A549 (cell line): ENCODE measurements around the gene PCDHGA12. TPM values are rescaled to one million over a fixed set of nuclear protein-coding genes. Genes with fewer than 3 reads are reported as not detected.

Experiments used
- ATAC-seq, 2 experiments: fragments of 200-7000 bp in 1 of 2; fragments of >200 bp in 1 of 2; cut with Nextera tagmentation in 1 of 2; cut with Tn5 transposase in 1 of 2; 3 replicates each; pipeline versions ENCODE4 v1.8.0 to v1.9.1; 2018 to 2020; ENCODE audit warnings: mild to moderate bottlenecking in 1 of 2, moderate library complexity in 1 of 2
- CTCF ChIA-PET: fragments of 300-600 bp; sonication (Branson Sonifier 250); formaldehyde crosslinking; extraction: SDS; loops from one replicate; lab custom pipeline; 2021; ENCODE audit warnings: antibody characterized with exemption, inconsistent platforms; lab: Yijun Ruan, JAX
- POLR2A ChIA-PET: fragments of 350-600 bp; formaldehyde crosslinking; extraction: SDS; loops from one replicate; lab custom pipeline; 2021; ENCODE audit warnings: antibody characterized with exemption, inconsistent platforms; lab: Yijun Ruan, JAX
- DNase-seq, 2 experiments: peaks; one replicate each; pipeline versions ENCODE4 v3.0.0 to v3.0.0-alpha.2; 2011 to 2016; ENCODE audit warnings: low read depth in 1 of 2, low spot score in 1 of 2
- FAIRE-seq: peaks from 2 replicates; lab custom pipeline; 2011; peaks lifted over from hg19 to GRCh38; lab: Jason Lieb, UNC
- H3K27ac ChIP-seq, 2 experiments: fragments of >200 bp; sonication (Bioruptor Twin); formaldehyde crosslinking; 3 replicates each; pipeline ENCODE4 v1.5.1; 2016 to 2017
- H3K4me1 ChIP-seq: fragments of >200 bp; sonication (Bioruptor Twin); formaldehyde crosslinking; 3 replicates; pipeline ENCODE4 v1.6.1; 2016
- H3K4me2 ChIP-seq: fragments of >200 bp; sonication (Bioruptor Twin); formaldehyde crosslinking; 3 replicates; pipeline ENCODE4 v1.6.1; 2016
- H3K4me3 ChIP-seq: fragments of >200 bp; sonication (Bioruptor Twin); formaldehyde crosslinking; 3 replicates; pipeline ENCODE4 v1.5.1; 2016
- H3K9me3 ChIP-seq: fragments of >200 bp; sonication (Bioruptor Twin); formaldehyde crosslinking; 3 replicates; pipeline ENCODE4 v1.6.1; 2016
- BCL3 ChIP-seq: fragments of >200 bp; sonication (Bioruptor Twin); formaldehyde crosslinking; IDR thresholded peaks from 3 replicates; pipeline ENCODE4 v1.6.1; 2016
- CHD4 ChIP-seq: fragments of 200-600 bp; sonication (generic); IDR thresholded peaks from 2 replicates; pipeline ENCODE4 v1.6.1; 2016; ENCODE audit warnings: antibody characterized with exemption, mild to moderate bottlenecking, borderline replicate concordance
- EHF ChIP-seq: fragments of 250-450 bp; sonication (Bioruptor Pico); IDR thresholded peaks from 2 replicates; pipeline ENCODE4 v1.5.0; 2020; ENCODE audit warnings: mild to moderate bottlenecking
- ELK1 ChIP-seq: fragments of 150-350 bp; IDR thresholded peaks from 2 replicates; pipeline ENCODE4 v1.6.1; 2014; ENCODE audit warnings: low read depth, mild to moderate bottlenecking, low read length
- FOSL2 ChIP-seq, 2 experiments: fragments of 450-650 bp in 1 of 2; fragments of >200 bp in 1 of 2; sonication (Bioruptor Twin) in 1 of 2; formaldehyde crosslinking; IDR thresholded peaks; 2 replicates each; pipeline versions ENCODE4 v1.5.0 to v1.6.1; 2016 to 2020; ENCODE audit warnings: mild to moderate bottlenecking in 1 of 2, moderate library complexity in 1 of 2
- HDAC2 ChIP-seq: fragments of 200-600 bp; sonication (generic); IDR thresholded peaks from 2 replicates; pipeline ENCODE4 v1.6.1; 2016
- HEYL ChIP-seq: fragments of 250-450 bp; sonication (Bioruptor Pico); IDR thresholded peaks from 2 replicates; pipeline ENCODE4 v1.8.0; 2021; ENCODE audit warnings: mild to moderate bottlenecking, moderate library complexity
- JUNB ChIP-seq: fragments of >200 bp; sonication (Bioruptor Twin); formaldehyde crosslinking; IDR thresholded peaks from 2 replicates; pipeline ENCODE4 v1.6.1; 2016
- MAFK ChIP-seq: fragments of 450-650 bp; IDR thresholded peaks from 2 replicates; pipeline ENCODE4 v1.6.1; 2014; ENCODE audit not compliant: partially characterized antibody
- NR3C1 ChIP-seq: fragments of >200 bp; sonication (Bioruptor Twin); formaldehyde crosslinking; IDR thresholded peaks from 3 replicates; pipeline ENCODE4 v1.6.1; 2017
- PBX3 ChIP-seq: IDR thresholded peaks from 2 replicates; pipeline ENCODE4 v1.6.1; 2012
- RCOR1 ChIP-seq: fragments of 150-350 bp; IDR thresholded peaks from 2 replicates; pipeline ENCODE4 v1.6.1; 2014; ENCODE audit warnings: antibody characterized with exemption, low read length, low read depth
- SMC3 ChIP-seq: fragments of >200 bp; sonication (Bioruptor Twin); formaldehyde crosslinking; IDR thresholded peaks from 3 replicates; pipeline ENCODE4 v1.6.1; 2018; ENCODE audit warnings: inconsistent platforms
- WGBS: methylation state at CpG from one replicate; pipeline ENCODE4 v1.1.6; 2017; ENCODE audit errors: missing lambda C conversion rate; 5-methylcytosine and 5-hydroxymethylcytosine counted together
- polyA plus RNA-seq, 4 experiments: library from polyadenylated mRNA; depleted of rRNA in 3 of 4; stranded (reverse); fragments of >200 nt; fragmentation: RNase III in 1 of 4; extraction: RNeasy Plus Mini Kit Qiagen cat#74134 plus additional on column Dnase treatment in 1 of 4; gene quantifications; 2 replicates in 3 of 4; 3 replicates in 1 of 4; pipeline ENCODE4 v1.2.3, GENCODE V29; 2011 to 2017
- TF ChIP-seq, protein P1 (sequence below): fragments of 250-450 bp; sonication (Bioruptor Pico); IDR thresholded peaks from 2 replicates; pipeline ENCODE4 v1.5.0; 2021; ENCODE audit warnings: mild to moderate bottlenecking, moderate library complexity, borderline replicate concordance
- TF ChIP-seq, protein P2 (sequence below): fragments of 450-650 bp; IDR thresholded peaks from 2 replicates; pipeline ENCODE4 v1.6.1; 2014; ENCODE audit warnings: antibody characterized with exemption
- TF ChIP-seq, protein P3 (sequence below): fragments of 250-450 bp; sonication (Bioruptor Pico); IDR thresholded peaks from 2 replicates; pipeline ENCODE4 v1.5.0; 2020; ENCODE audit warnings: low read depth, mild to moderate bottlenecking, moderate library complexity
- TF ChIP-seq, protein P4 (sequence below): IDR thresholded peaks from 2 replicates; pipeline ENCODE4 v1.6.1; 2012

The PCDHGA12 gene
- polyA plus RNA-seq, 2 of the 4 experiments (the other 2 are of a cell fraction), result 0.03 to 0.05 TPM

DNA sequence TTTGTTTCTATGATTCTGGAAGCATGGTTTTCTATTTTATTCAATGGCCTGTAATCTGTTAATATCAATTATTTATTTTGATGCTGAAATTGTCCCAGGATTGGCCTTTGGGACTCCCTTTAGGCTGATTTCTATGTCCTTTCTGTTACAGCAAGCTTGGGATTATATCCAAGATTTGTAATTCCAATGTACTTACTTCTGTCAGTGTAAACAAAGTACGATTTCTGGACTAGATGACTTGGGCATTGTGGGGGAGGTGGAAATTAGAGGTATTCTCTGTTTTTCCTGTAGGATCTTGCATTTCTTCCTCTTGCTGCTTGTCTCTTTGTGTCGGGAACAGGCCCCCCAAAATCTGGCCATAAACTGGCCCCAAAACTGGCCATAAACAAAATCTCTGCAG, 3.7 kb downstream of the PCDHGA12 start:
- H3K9me3 ChIP-seq, result peaks cover 36% of the 10 kb centered on the region
- CTCF ChIA-PET, result no interaction called here
- POLR2A ChIA-PET, result no interaction called here
- 2% methylated on average over 2 of the region's 2 CpGs for WGBS
- H3K4me2 ChIP-seq, result no peak overlapping the region
- H3K27ac ChIP-seq, result no peak overlapping the region
- FAIRE-seq (no peak), ATAC-seq (no peak), DNase-seq (no peak)
- no peak overlapping the region for H3K4me3 ChIP-seq
- TF ChIP-seq BCL3 (no peak), JUNB (no peak), CHD4 (no peak), SMC3 (no peak), HEYL (no peak)
- TF ChIP-seq, protein P1, sequence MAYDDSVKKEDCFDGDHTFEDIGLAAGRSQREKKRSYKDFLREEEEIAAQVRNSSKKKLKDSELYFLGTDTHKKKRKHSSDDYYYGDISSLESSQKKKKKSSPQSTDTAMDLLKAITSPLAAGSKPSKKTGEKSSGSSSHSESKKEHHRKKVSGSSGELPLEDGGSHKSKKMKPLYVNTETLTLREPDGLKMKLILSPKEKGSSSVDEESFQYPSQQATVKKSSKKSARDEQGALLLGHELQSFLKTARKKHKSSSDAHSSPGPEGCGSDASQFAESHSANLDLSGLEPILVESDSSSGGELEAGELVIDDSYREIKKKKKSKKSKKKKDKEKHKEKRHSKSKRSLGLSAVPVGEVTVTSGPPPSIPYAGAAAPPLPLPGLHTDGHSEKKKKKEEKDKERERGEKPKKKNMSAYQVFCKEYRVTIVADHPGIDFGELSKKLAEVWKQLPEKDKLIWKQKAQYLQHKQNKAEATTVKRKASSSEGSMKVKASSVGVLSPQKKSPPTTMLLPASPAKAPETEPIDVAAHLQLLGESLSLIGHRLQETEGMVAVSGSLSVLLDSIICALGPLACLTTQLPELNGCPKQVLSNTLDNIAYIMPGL (CRISPR knock-in tag), result no peak
- TF ChIP-seq, protein P2, sequence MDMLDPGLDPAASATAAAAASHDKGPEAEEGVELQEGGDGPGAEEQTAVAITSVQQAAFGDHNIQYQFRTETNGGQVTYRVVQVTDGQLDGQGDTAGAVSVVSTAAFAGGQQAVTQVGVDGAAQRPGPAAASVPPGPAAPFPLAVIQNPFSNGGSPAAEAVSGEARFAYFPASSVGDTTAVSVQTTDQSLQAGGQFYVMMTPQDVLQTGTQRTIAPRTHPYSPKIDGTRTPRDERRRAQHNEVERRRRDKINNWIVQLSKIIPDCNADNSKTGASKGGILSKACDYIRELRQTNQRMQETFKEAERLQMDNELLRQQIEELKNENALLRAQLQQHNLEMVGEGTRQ, result no peak
- H3K4me1 ChIP-seq, result no peaks in the 10 kb centered on the region

DNA sequence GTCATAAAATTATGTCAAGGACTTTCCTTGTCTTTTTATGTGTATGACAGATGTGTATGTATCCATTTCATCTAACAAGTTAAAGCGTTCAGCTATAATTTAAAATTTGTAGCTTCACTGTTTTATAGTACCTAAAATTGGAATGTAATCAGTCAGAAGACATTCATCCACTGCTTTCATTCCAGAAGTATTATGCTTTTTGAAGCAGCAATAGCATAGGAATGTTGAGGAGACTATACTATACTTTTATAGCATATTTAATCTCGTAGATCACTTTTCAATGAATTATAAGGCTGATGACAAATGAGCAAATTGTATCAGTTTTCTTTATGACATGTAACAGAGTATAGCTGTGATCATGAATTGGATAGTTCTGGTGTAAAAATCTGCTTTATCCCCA, 6.9 kb downstream of the PCDHGA12 start:
- ChIA-PET POLR2A (no interaction called here), CTCF (interaction anchor here (0.8 to 2.1 kb wide), 3 partner anchors 39 to 120 kb away, joined by 3 to 6 read pairs (median 5); no protein-coding TSS in a partner anchor)
- Histone ChIP-seq H3K4me2 (no peak overlapping the region), H3K4me1 (no peaks in the 10 kb centered on the region), H3K9me3 (peaks cover 17% of the 10 kb centered on the region; the same call in 2 of the 3 replicates), H3K4me3 (no peak overlapping the region), H3K27ac (no peak overlapping the region)
- ATAC-seq, result no peak
- FAIRE-seq, result no peak
- TF ChIP-seq, protein P3, sequence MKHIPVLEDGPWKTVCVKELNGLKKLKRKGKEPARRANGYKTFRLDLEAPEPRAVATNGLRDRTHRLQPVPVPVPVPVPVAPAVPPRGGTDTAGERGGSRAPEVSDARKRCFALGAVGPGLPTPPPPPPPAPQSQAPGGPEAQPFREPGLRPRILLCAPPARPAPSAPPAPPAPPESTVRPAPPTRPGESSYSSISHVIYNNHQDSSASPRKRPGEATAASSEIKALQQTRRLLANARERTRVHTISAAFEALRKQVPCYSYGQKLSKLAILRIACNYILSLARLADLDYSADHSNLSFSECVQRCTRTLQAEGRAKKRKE, result no peak
- TF ChIP-seq MAFK (no peak), RCOR1 (no peak), PBX3 (no peak), EHF (no peak), FOSL2 (IDR thresholded peaks at IDR 0.05) (no peak), FOSL2 (CRISPR knock-in tag; IDR thresholded peaks at IDR 0.05) (no peak), HDAC2 (no peak), NR3C1 (no peak), ELK1 (no peak)
- TF ChIP-seq, protein P4, sequence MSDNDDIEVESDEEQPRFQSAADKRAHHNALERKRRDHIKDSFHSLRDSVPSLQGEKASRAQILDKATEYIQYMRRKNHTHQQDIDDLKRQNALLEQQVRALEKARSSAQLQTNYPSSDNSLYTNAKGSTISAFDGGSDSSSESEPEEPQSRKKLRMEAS, result no peak
- 10% methylated on average over 2 of the region's 2 CpGs for WGBS
- DNase-seq, result no peak
